Mesendoderm (in vitro differentiated cells): ENCODE results near the gene GRPEL2.
A peak's percentile ranks its signal among the peaks of the same experiment; 100 is the strongest.
"Not testable (repeated sequence)": the region's sequence is repeated elsewhere in the genome, so short reads cannot be mapped to it uniquely, and the experiment has no call there.

Source experiments
- DNase-seq: peaks from one replicate; pipeline ENCODE4 v3.0.0; 2013
- H2AK5ac ChIP-seq: 2 replicates; pipeline ENCODE4 v1.6.1; 2013; ENCODE audit warnings: low read length, inconsistent platforms
- H2BK120ac ChIP-seq: 2 replicates; pipeline ENCODE4 v1.6.1; 2013; ENCODE audit warnings: low read depth, mild to moderate bottlenecking, low read length, moderate library complexity, mixed read lengths
- H2BK15ac ChIP-seq: replicated peaks from 2 replicates; pipeline ENCODE4 v1.6.1; 2013; ENCODE audit warnings: low read depth, mild to moderate bottlenecking, moderate library complexity
- H2BK5ac ChIP-seq: 2 replicates; pipeline ENCODE4 v1.6.1; 2013; ENCODE audit warnings: low read length, inconsistent platforms
- H3K18ac ChIP-seq: 2 replicates; pipeline ENCODE4 v1.6.1; 2013; ENCODE audit warnings: mild to moderate bottlenecking, low read length, mixed read lengths
- H3K23ac ChIP-seq: one replicate; pipeline ENCODE4 v1.6.1; 2013; ENCODE audit warnings: low read length
- H3K27ac ChIP-seq: 2 replicates; pipeline ENCODE4 v1.5.1; 2013; ENCODE audit warnings: low read depth, mild to moderate bottlenecking, inconsistent platforms, low read length, moderate library complexity
- H3K27me3 ChIP-seq: 2 replicates; pipeline ENCODE4 v1.6.1; 2013; ENCODE audit warnings: low read length, control low read depth, mild to moderate bottlenecking, inconsistent platforms; ENCODE audit not compliant: insufficient read depth, poor library complexity
- H3K36me3 ChIP-seq: 2 replicates; pipeline ENCODE4 v1.6.1; 2013; ENCODE audit warnings: low read length, inconsistent platforms; ENCODE audit not compliant: control insufficient read depth, insufficient read depth
- H3K4ac ChIP-seq: one replicate; pipeline ENCODE4 v1.6.1; 2013; ENCODE audit warnings: low read depth, mild to moderate bottlenecking, low read length, moderate library complexity
- H3K4me1 ChIP-seq: 2 replicates; pipeline ENCODE4 v1.6.1; 2013; ENCODE audit warnings: low read depth, low read length, inconsistent platforms; ENCODE audit not compliant: control insufficient read depth
- H3K4me2 ChIP-seq: 2 replicates; pipeline ENCODE4 v1.6.1; 2013; ENCODE audit warnings: low read length
- H3K4me3 ChIP-seq: 2 replicates; pipeline ENCODE4 v1.5.1; 2013; ENCODE audit warnings: mild to moderate bottlenecking, low read length
- H3K56ac ChIP-seq: one replicate; pipeline ENCODE4 v1.6.1; 2013; ENCODE audit warnings: low read length
- H3K79me1 ChIP-seq: 2 replicates; pipeline ENCODE4 v1.6.1; 2013; ENCODE audit warnings: low read length, inconsistent platforms
- H3K79me2 ChIP-seq: 2 replicates; pipeline ENCODE4 v1.6.1; 2013; ENCODE audit warnings: mild to moderate bottlenecking, low read length; ENCODE audit not compliant: control insufficient read depth, insufficient read depth
- H3K9ac ChIP-seq: 2 replicates; pipeline ENCODE4 v1.6.1; 2013; ENCODE audit warnings: low read length, inconsistent platforms
- H4K5ac ChIP-seq: one replicate; pipeline ENCODE4 v1.6.1; 2013; ENCODE audit warnings: low read length
- H4K8ac ChIP-seq: one replicate; pipeline ENCODE4 v1.6.1; 2013; ENCODE audit warnings: low read depth, mild to moderate bottlenecking, control low read depth, low read length, moderate library complexity
- WGBS: extraction: QIAGEN DNeasy Blood & Tissue Kit; methylation state at CpG from one replicate; pipeline ENCODE4 v1.1.7; 2013; ENCODE audit warnings: low lambda C conversion rate, missing lambda C conversion rate; ENCODE audit not compliant: insufficient coverage; ENCODE audit errors: extremely low coverage; 5-methylcytosine and 5-hydroxymethylcytosine counted together

Gene GRPEL2

DNA sequence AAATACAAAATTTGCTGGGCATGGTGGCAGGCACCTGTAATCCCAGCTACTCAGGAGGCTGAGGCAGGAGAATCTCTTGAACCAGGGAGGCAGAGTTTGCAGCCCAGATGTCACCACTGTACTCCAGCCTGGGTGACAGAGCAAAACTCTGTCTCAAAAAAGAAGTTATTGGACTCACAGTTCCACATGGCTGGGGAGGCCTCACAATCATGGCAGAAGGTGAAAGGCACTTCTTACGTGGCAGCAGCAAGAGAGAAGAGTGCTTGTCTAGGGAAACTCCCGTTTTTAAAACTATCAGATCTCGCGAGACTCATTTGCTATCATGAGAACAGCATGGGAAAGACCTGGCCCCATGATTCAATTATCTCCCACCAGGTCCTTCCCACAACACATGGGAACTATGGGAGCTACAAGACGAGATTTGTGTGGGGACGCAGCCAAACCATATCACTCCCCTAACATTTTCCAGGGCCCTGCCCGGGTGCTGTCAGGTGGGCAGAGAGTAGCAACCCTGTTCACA lies 53.5 kb downstream of the GRPEL2 start:
- not testable (repeated sequence) for H2BK120ac ChIP-seq, H2BK15ac ChIP-seq
- no CpG with 5 or more reads among the region's 7 CpGs for WGBS

DNA sequence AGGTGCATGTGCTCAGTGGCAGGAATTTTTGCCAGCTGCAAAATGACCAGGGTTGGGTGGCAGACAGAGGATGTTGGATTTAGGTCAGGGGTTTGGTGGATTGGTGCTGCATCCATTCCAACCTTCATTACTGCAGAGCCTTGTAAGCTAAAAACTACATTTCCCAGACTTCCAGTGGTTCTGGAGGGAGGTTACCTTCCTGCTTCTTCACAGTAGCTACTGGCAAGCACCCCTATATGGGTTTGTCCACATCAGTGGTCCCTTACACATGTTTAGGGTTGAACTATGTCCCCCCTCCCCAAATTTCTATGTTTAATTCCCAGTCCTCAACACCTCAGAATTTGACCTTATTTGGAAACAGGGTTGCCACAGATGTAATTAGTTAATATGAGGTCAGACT lies 54.5 kb downstream of the GRPEL2 start:
- H3K4me2 ChIP-seq, result no peak overlapping the region
- no peak overlapping the region for H3K4ac ChIP-seq
- H3K9ac ChIP-seq, result no peak overlapping the region
- no peak overlapping the region for H3K23ac ChIP-seq
- H3K36me3 ChIP-seq, result no peaks in the 10 kb centered on the region
- H3K56ac ChIP-seq, result no peak overlapping the region
- no peak overlapping the region for H2BK120ac ChIP-seq
- H4K5ac ChIP-seq, result no peak overlapping the region
- no peak overlapping the region for H2BK15ac ChIP-seq
- peaks cover 9% of the 10 kb centered on the region for H3K4me1 ChIP-seq
- H3K27me3 ChIP-seq, result no peaks in the 10 kb centered on the region
- DNase-seq, result peak; percentile 52
- no peak overlapping the region for H3K27ac ChIP-seq
- H3K4me3 ChIP-seq, result no peak overlapping the region
- no peak overlapping the region for H2BK5ac ChIP-seq
- H3K79me2 ChIP-seq, result no peaks in the 10 kb centered on the region
- no peak overlapping the region for H3K18ac ChIP-seq
- no peaks in the 10 kb centered on the region for H3K79me1 ChIP-seq
- no peak overlapping the region for H4K8ac ChIP-seq
- no peak overlapping the region for H2AK5ac ChIP-seq

More for the DNA sequence above, 53.5 kb downstream of the GRPEL2 start:
- not testable (repeated sequence) for H3K4me3 ChIP-seq, H3K79me1 ChIP-seq, H3K4me1 ChIP-seq, H3K4me2 ChIP-seq, H3K4ac ChIP-seq, H3K36me3 ChIP-seq, H4K5ac ChIP-seq, H3K79me2 ChIP-seq, H3K27me3 ChIP-seq, H3K56ac ChIP-seq, H2AK5ac ChIP-seq, H4K8ac ChIP-seq, DNase-seq, H3K9ac ChIP-seq, H3K27ac ChIP-seq, H2BK5ac ChIP-seq, H3K23ac ChIP-seq, H3K18ac ChIP-seq

- no peak overlapping the region for H3K4ac ChIP-seq
- no peak overlapping the region for H3K23ac ChIP-seq
- H3K4me3 ChIP-seq, result no peak overlapping the region
- H4K5ac ChIP-seq, result no peak overlapping the region
- no peak overlapping the region for H2BK120ac ChIP-seq
- no peaks in the 10 kb centered on the region for H3K79me1 ChIP-seq
- H2BK15ac ChIP-seq, result peak overlapping the region; percentile 2
- DNase-seq, result peak; percentile 68
- no peak overlapping the region for H2BK5ac ChIP-seq
- peaks cover 9% of the 10 kb centered on the region for H3K4me1 ChIP-seq
- no peaks in the 10 kb centered on the region for H3K79me2 ChIP-seq
- no peaks in the 10 kb centered on the region for H3K27me3 ChIP-seq
- no peak overlapping the region for H3K27ac ChIP-seq
- H3K56ac ChIP-seq, result peak overlapping the region; percentile 37
- H3K4me2 ChIP-seq, result no peak overlapping the region
- no peak overlapping the region for H3K18ac ChIP-seq
- no peak overlapping the region for H4K8ac ChIP-seq
- H3K9ac ChIP-seq, result no peak overlapping the region
- H2AK5ac ChIP-seq, result no peak overlapping the region
- no CpG with 5 or more reads among the region's 6 CpGs for WGBS
- H3K36me3 ChIP-seq, result no peaks in the 10 kb centered on the region
Measured at GRCh38 chr5:149400304-149400703, 55.0 kb downstream of the GRPEL2 start.

DNA sequence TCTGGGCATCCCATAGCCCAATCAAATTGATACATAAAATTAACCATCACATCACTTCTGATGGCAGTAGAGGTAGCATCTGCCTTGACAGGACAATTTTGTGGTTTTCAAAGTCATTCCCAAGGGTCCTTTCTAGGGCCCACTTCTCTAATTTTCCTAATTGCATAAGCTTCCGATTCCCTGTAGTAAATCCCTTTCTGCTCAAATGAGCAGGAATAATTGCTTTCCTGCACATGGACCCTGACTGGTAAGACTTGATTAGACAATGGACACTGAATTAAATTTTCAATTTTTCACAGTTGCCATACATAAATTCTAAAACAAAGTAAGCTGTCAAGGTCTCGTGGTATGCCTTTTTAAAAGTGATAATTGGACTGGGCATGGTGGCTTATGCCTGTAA lies 55.8 kb downstream of the GRPEL2 start:
- H2AK5ac ChIP-seq, result no peak overlapping the region
- no peaks in the 10 kb centered on the region for H3K79me2 ChIP-seq
- H2BK120ac ChIP-seq, result no peak overlapping the region
- no peak overlapping the region for H4K5ac ChIP-seq
- no peak overlapping the region for H3K9ac ChIP-seq
- H3K36me3 ChIP-seq, result no peaks in the 10 kb centered on the region
- H3K23ac ChIP-seq, result no peak overlapping the region
- H3K56ac ChIP-seq, result no peak overlapping the region
- H3K27ac ChIP-seq, result no peak overlapping the region
- H2BK15ac ChIP-seq, result no peak overlapping the region
- peaks cover 9% of the 10 kb centered on the region for H3K4me1 ChIP-seq
- H3K4ac ChIP-seq, result no peak overlapping the region
- no peak for DNase-seq
- no CpG with 5 or more reads among the region's 2 CpGs for WGBS
- no peak overlapping the region for H3K4me3 ChIP-seq
- H2BK5ac ChIP-seq, result no peak overlapping the region
- no peaks in the 10 kb centered on the region for H3K79me1 ChIP-seq
- H3K18ac ChIP-seq, result no peak overlapping the region
- no peak overlapping the region for H3K4me2 ChIP-seq
- H4K8ac ChIP-seq, result no peak overlapping the region
- H3K27me3 ChIP-seq, result no peaks in the 10 kb centered on the region

DNA sequence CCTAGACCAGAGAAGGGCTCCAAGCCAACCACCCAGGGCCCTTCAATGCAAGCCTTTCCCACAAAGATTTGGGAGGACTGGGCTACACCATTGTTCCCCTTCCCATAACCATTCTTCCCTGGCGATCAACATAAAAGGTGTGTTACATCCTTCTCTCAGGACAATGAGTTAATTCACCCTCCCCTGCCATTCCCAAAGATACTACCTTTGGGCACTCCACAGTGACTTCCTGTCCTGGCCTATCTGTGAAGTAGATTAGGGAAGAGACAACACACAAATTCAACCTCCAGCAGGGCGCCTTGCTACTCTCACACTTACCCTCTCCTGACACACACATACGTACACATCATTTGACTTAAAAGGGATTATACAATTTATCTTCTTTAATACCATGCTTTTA lies 57.0 kb downstream of the GRPEL2 start:
- no peak overlapping the region for H2AK5ac ChIP-seq
- peak overlapping the region; percentile 2 for H2BK120ac ChIP-seq
- H3K36me3 ChIP-seq, result no peaks in the 10 kb centered on the region
- no peak overlapping the region for H4K8ac ChIP-seq
- peak overlapping the region; percentile 68 for H3K56ac ChIP-seq
- H3K27ac ChIP-seq, result peak overlapping the region; percentile 63
- H3K79me1 ChIP-seq, result no peaks in the 10 kb centered on the region
- H3K23ac ChIP-seq, result no peak overlapping the region
- no peaks in the 10 kb centered on the region for H3K27me3 ChIP-seq
- no CpG with 5 or more reads among the region's 3 CpGs for WGBS
- H3K18ac ChIP-seq, result peak overlapping the region; percentile 81
- peak; percentile 94 for DNase-seq
- H3K4me2 ChIP-seq, result no peak overlapping the region
- no peak overlapping the region for H4K5ac ChIP-seq
- no peak overlapping the region for H3K4ac ChIP-seq
- H2BK5ac ChIP-seq, result no peak overlapping the region
- no peak overlapping the region for H3K9ac ChIP-seq
- peaks cover 10% of the 10 kb centered on the region for H3K4me1 ChIP-seq
- no peak overlapping the region for H2BK15ac ChIP-seq
- no peak overlapping the region for H3K4me3 ChIP-seq
- H3K79me2 ChIP-seq, result no peaks in the 10 kb centered on the region
